Skin epidermis (tissue), 12 donors: ENCODE measurements around the gene LCP1.

Experiments
- H3K27ac ChIP-seq, 21 experiments: fragments of 200-600 bp; sonication (generic) in 11 of 21; one replicate each; pipeline ENCODE4 v1.5.0; 2020; ENCODE audit warnings: mild to moderate bottlenecking in 3 of 21, inconsistent platforms in 2 of 21, moderate library complexity in 2 of 21
- H3K4me3 ChIP-seq, 7 experiments: fragments of 200-600 bp; sonication (generic) in 2 of 7; one replicate each; pipeline ENCODE4 v1.5.0; 2020; ENCODE audit warnings: inconsistent platforms in 2 of 7, mild to moderate bottlenecking in 2 of 7, moderate library complexity in 1 of 7

The LCP1 gene

GRCh38 chr13:46077265-46077664 lies 104.7 kb downstream of the LCP1 start:
- Histone ChIP-seq H3K4me3 (no peak overlapping the region), H3K27ac (no peak overlapping the region)

- Histone ChIP-seq H3K4me3 (no peak overlapping the region), H3K27ac (no peak overlapping the region)
Measured at GRCh38 chr13:46076827-46077226, 105.2 kb downstream of the LCP1 start.
